Endothelial cell of umbilical vein (primary cell): ENCODE data around the gene NKX6-2. TPM values are rescaled to one million over a fixed set of nuclear protein-coding genes. Genes with fewer than 3 reads are reported as not detected.

ENCODE experiments used
- BruUV-seq: library from RNA; stranded (reverse); fragments of 400-500 nt; replicated peaks from 2 replicates; lab custom pipeline; 2021; lab: Mats Ljungman, UMichigan
- CTCF ChIA-PET: fragments of 300-600, 350-600 bp; sonication (Branson Sonifier 250); formaldehyde crosslinking; loops from one replicate; lab custom pipeline; 2021; ENCODE audit warnings: antibody characterized with exemption, inconsistent platforms; lab: Charles Lee
- POLR2A ChIA-PET: fragments of 300-600, 350-600 bp; sonication (Branson Sonifier 250); formaldehyde crosslinking; loops from one replicate; lab custom pipeline; 2021; ENCODE audit warnings: antibody characterized with exemption, inconsistent platforms; lab: Charles Lee
- DNase-seq: peaks from one replicate; pipeline ENCODE4 v3.0.0-alpha.2; 2011; ENCODE audit warnings: low read depth, low spot score
- FAIRE-seq: peaks from 2 replicates; lab custom pipeline; 2011; peaks lifted over from hg19 to GRCh38; lab: Jason Lieb, UNC
- H2AFZ ChIP-seq: 2 replicates; pipeline ENCODE4 v1.6.0; 2012; ENCODE audit warnings: low read depth, low read length, control low read depth, inconsistent platforms
- H3K27ac ChIP-seq: 2 replicates; pipeline ENCODE4 v1.5.1; 2011; ENCODE audit warnings: low read depth, mild to moderate bottlenecking, control low read depth, low read length, moderate library complexity; ENCODE audit not compliant: insufficient read depth
- H3K27me3 ChIP-seq, 2 experiments: 2 replicates each; pipeline versions ENCODE4 v1.6.0 to v1.6.1; 2011; ENCODE audit warnings: low read length in 2 of 2, mixed read lengths in 1 of 2; ENCODE audit not compliant: control insufficient read depth in 2 of 2, insufficient read depth in 2 of 2
- H3K36me3 ChIP-seq, 2 experiments: 2 replicates in 1 of 2; 3 replicates in 1 of 2; pipeline ENCODE4 v1.5.1; 2011; ENCODE audit warnings: low read length in 2 of 2, mild to moderate bottlenecking in 1 of 2, moderate library complexity in 1 of 2; ENCODE audit not compliant: control insufficient read depth in 2 of 2, insufficient read depth in 2 of 2; ENCODE audit errors: extremely low read depth in 1 of 2
- H3K4me1 ChIP-seq: 3 replicates; pipeline ENCODE4 v1.5.1; 2011; ENCODE audit warnings: mild to moderate bottlenecking, low read length; ENCODE audit not compliant: control insufficient read depth, insufficient read depth; ENCODE audit errors: extremely low read depth
- H3K4me2 ChIP-seq: 2 replicates; pipeline ENCODE4 v1.6.1; 2011; ENCODE audit warnings: low read length, control low read depth, mixed read lengths; ENCODE audit not compliant: insufficient read depth
- H3K4me3 ChIP-seq, 3 experiments: fragments of 200-600 bp in 1 of 3; sonication (generic), shearing (Covaris generic) in 1 of 3; replicated peaks in 1 of 3; 2 replicates each; pipeline ENCODE4 v1.5.1; 2011 to 2016; ENCODE audit warnings: control low read depth in 3 of 3, low read length in 3 of 3, mild to moderate bottlenecking in 2 of 3, inconsistent platforms in 1 of 3, low read depth in 1 of 3, moderate library complexity in 1 of 3; ENCODE audit not compliant: insufficient read depth in 1 of 3
- H3K79me2 ChIP-seq: 2 replicates; pipeline ENCODE4 v1.6.0; 2012; ENCODE audit warnings: low read length, inconsistent platforms; ENCODE audit not compliant: control insufficient read depth, insufficient read depth
- H3K9ac ChIP-seq: replicated peaks from 2 replicates; pipeline ENCODE3; 2011; ENCODE audit warnings: low read length, control low read depth; ENCODE audit not compliant: insufficient read depth; ENCODE audit errors: extremely low read depth
- H3K9me1 ChIP-seq: replicated peaks from 3 replicates; pipeline ENCODE4 v1.6.0; 2011; ENCODE audit warnings: mild to moderate bottlenecking, low read length; ENCODE audit not compliant: control insufficient read depth, insufficient read depth; ENCODE audit errors: extremely low read depth
- H3K9me3 ChIP-seq: replicated peaks from 2 replicates; pipeline ENCODE4 v1.5.1; 2012; ENCODE audit warnings: low read length, inconsistent platforms; ENCODE audit not compliant: control insufficient read depth, insufficient read depth
- H4K20me1 ChIP-seq: replicated peaks from 2 replicates; pipeline ENCODE3; 2011; ENCODE audit warnings: mild to moderate bottlenecking, low read length; ENCODE audit not compliant: control insufficient read depth, insufficient read depth; ENCODE audit errors: extremely low read depth
- EZH2 ChIP-seq: IDR thresholded peaks from 2 replicates; pipeline ENCODE4 v1.6.1; 2012; ENCODE audit warnings: borderline replicate concordance, low read depth, mild to moderate bottlenecking, moderate library complexity, low read length, inconsistent platforms; ENCODE audit not compliant: severe bottlenecking
- FOS ChIP-seq: IDR thresholded peaks from 2 replicates; pipeline ENCODE4 v1.6.1; 2011; ENCODE audit warnings: mild to moderate bottlenecking, low read length, moderate library complexity, borderline replicate concordance; ENCODE audit not compliant: insufficient read depth
- GATA2 ChIP-seq: IDR thresholded peaks from 2 replicates; pipeline ENCODE4 v1.7.0; 2011; ENCODE audit warnings: low read depth, mild to moderate bottlenecking, moderate library complexity, mixed read lengths, low read length; ENCODE audit not compliant: insufficient read length, insufficient read depth
- JUN ChIP-seq: IDR thresholded peaks from 2 replicates; pipeline ENCODE4 v1.6.1; 2011; ENCODE audit warnings: borderline replicate concordance, low read depth; ENCODE audit not compliant: insufficient read length, insufficient read depth
- MAX ChIP-seq: IDR thresholded peaks from 2 replicates; pipeline ENCODE4 v1.6.1; 2011; ENCODE audit not compliant: insufficient read depth, insufficient read length
- MYC ChIP-seq: IDR thresholded peaks from one replicate; pipeline ENCODE4 v1.6.1; 2011; ENCODE audit warnings: mild to moderate bottlenecking, low read depth, low read length
- POLR2A ChIP-seq: IDR thresholded peaks from 2 replicates; pipeline ENCODE4 v1.6.1; 2012; ENCODE audit warnings: low read depth, mild to moderate bottlenecking, control low read depth, low read length
- POLR2AphosphoS5 ChIP-seq: IDR thresholded peaks from 2 replicates; pipeline ENCODE4 v1.6.1; 2012; ENCODE audit warnings: low read depth, mild to moderate bottlenecking, control low read depth, low read length, moderate library complexity; ENCODE audit not compliant: insufficient read depth
- dilution Hi-C: fragments of 300-500 bp; cut with MboI; formaldehyde crosslinking; loops from one replicate; pipeline ENCODE4 v1.15.0; 2019; ENCODE audit warnings: low sequenced_read_pairs; ENCODE audit not compliant: extremely low pct_ligation_motif_present
- intact Hi-C: fragments of 100-400 bp; cut with micrococcal nuclease; formaldehyde crosslinking; loops from one replicate; pipeline ENCODE4 v1.10.0; 2022
- polyA plus RNA-seq, 4 experiments: library from polyadenylated mRNA; depleted of rRNA in 3 of 4; stranded (reverse) in 3 of 4; unstranded in 1 of 4; fragments of >200 nt; gene quantifications; 2 replicates each; pipeline versions ENCODE4 v1.2.1 to v1.2.3, GENCODE V29; 2011 to 2012; ENCODE audit warnings: missing spikeins in 1 of 4
- total RNA-seq: library from RNA; stranded (reverse); gene quantifications from 2 replicates; pipeline ENCODE4 v1.2.3, GENCODE V29; 2021
- TF ChIP-seq, protein P1 (sequence below), 2 donors: IDR thresholded peaks; 1 replicate in 1 of 2; 2 replicates in 1 of 2; pipeline ENCODE4 v1.5.1; 2011; ENCODE audit warnings: low read length in 2 of 2, mild to moderate bottlenecking in 2 of 2, moderate library complexity in 2 of 2, control low read depth in 1 of 2, inconsistent platforms in 1 of 2, low read depth in 1 of 2; ENCODE audit not compliant: insufficient read depth in 1 of 2; ENCODE audit errors: extremely low read depth in 1 of 2

The NKX6-2 gene
- total and polyA plus RNA-seq, 2 donors (not counting 3 experiments of a cell fraction or from before 2014, with no cell fraction given): not detected

GRCh38 chr10:132756591-132756990 is 29.4 kb downstream of the NKX6-2 start:
- no peak overlapping the region for H3K4me3 ChIP-seq
- intact Hi-C loops (no loop called here), dilution Hi-C loops (no loop called here)
- FAIRE-seq (no peak), DNase-seq (no peak)
- H3K9ac ChIP-seq: no peak overlapping the region
- no peaks in the 10 kb centered on the region for H3K4me1 ChIP-seq
- ChIA-PET CTCF (no interaction called here), POLR2A (no interaction called here)
- H3K4me2 ChIP-seq: no peak overlapping the region
- no TSS peak for BruUV-seq
- H3K9me3 ChIP-seq: no peaks in the 10 kb centered on the region
- H3K27me3 ChIP-seq: no peaks in the 10 kb centered on the region
- H3K79me2 ChIP-seq: no peaks in the 10 kb centered on the region
- no peak overlapping the region for H3K27ac ChIP-seq
- H3K36me3 ChIP-seq: no peaks in the 10 kb centered on the region
- TF ChIP-seq MYC: no peak
- no peak for TF ChIP-seq MAX
- no peak for TF ChIP-seq FOS
- TF ChIP-seq JUN: no peak
- TF ChIP-seq POLR2AphosphoS5: no peak
- TF ChIP-seq, protein P1, sequence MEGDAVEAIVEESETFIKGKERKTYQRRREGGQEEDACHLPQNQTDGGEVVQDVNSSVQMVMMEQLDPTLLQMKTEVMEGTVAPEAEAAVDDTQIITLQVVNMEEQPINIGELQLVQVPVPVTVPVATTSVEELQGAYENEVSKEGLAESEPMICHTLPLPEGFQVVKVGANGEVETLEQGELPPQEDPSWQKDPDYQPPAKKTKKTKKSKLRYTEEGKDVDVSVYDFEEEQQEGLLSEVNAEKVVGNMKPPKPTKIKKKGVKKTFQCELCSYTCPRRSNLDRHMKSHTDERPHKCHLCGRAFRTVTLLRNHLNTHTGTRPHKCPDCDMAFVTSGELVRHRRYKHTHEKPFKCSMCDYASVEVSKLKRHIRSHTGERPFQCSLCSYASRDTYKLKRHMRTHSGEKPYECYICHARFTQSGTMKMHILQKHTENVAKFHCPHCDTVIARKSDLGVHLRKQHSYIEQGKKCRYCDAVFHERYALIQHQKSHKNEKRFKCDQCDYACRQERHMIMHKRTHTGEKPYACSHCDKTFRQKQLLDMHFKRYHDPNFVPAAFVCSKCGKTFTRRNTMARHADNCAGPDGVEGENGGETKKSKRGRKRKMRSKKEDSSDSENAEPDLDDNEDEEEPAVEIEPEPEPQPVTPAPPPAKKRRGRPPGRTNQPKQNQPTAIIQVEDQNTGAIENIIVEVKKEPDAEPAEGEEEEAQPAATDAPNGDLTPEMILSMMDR (IDR thresholded peaks at IDR 0.05; ENCODE audit: extremely low read depth in 1 of 2, insufficient read depth in 1 of 2, low read depth in 1 of 2, low read length in 2 of 2): no peak
- TF ChIP-seq EZH2: no peak
- no peak for TF ChIP-seq POLR2A
- TF ChIP-seq GATA2: no peak
- H2AFZ ChIP-seq: no peak overlapping the region
- no peaks in the 10 kb centered on the region for H3K9me1 ChIP-seq
- H4K20me1 ChIP-seq: no peaks in the 10 kb centered on the region
